Upper lobe of right lung (tissue), 1 donor: Measurements from ENCODE around the gene KLHL40. TPM values are rescaled to one million over a fixed set of nuclear protein-coding genes. Genes with fewer than 3 reads are reported as not detected.

ENCODE experiments used
- ATAC-seq: fragments of 200-7000 bp; cut with Tn5 transposase; one replicate; pipeline ENCODE4 v1.9.1; 2020; ENCODE audit warnings: mild to moderate bottlenecking, moderate library complexity
- DNase-seq: peaks from one replicate; pipeline ENCODE4 v3.0.0-alpha.2; 2020
- H3K27ac ChIP-seq: fragments of 200-600 bp; one replicate; pipeline ENCODE4 v1.8.0; 2022
- H3K27me3 ChIP-seq: fragments of 200-600 bp; one replicate; pipeline ENCODE4 v1.8.0; 2022; ENCODE audit warnings: mild to moderate bottlenecking
- H3K36me3 ChIP-seq: fragments of 200-600 bp; one replicate; pipeline ENCODE4 v1.8.0; 2022
- H3K4me1 ChIP-seq: fragments of 200-600 bp; one replicate; pipeline ENCODE4 v1.8.0; 2022
- H3K4me3 ChIP-seq: fragments of 200-600 bp; one replicate; pipeline ENCODE4 v1.8.0; 2022; ENCODE audit warnings: mild to moderate bottlenecking
- H3K9me3 ChIP-seq: fragments of 200-600 bp; one replicate; pipeline ENCODE4 v1.8.0; 2022
- intact Hi-C: fragments of 100-400 bp; cut with DNase I; formaldehyde crosslinking; loops from one replicate; pipeline ENCODE4 v1.11.0; 2022
- total RNA-seq: library from RNA; stranded (reverse); fragmentation: NEBNext Ultra II Directional; extraction: Animal tissue kit (Norgen Biotek cat#: 25700); gene quantifications from one replicate; pipeline ENCODE4 v1.2.1, GENCODE V29; 2021
- TF ChIP-seq, protein P1 (sequence below): fragments of 200-600 bp; IDR thresholded peaks from one replicate; pipeline ENCODE4 v1.8.0; 2022; ENCODE audit warnings: antibody characterized with exemption
- donor health status: DM: no; HTN: yes; CAD: no; lungs with severe emphysema.

The KLHL40 gene
- total RNA-seq, 1 donor from 2014 or later, result not detected

DNA sequence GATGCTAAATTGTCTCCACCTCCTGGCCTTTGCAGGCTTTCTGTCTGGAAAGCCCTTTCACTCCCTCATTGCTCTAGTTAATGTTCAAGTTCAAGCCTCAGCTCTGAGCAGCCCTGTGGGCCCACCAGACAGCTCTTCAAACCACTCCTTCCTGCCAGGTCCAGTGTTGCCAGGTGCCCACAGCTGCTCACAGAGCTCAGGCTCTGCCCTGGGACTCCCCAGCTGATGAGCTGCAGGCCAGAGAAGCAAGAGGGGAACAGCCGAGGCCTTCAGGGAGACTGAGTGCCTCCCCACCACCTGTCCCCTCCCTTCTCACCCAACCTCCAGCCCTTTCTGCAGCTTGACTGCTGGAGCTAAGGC is 33.1 kb upstream of the KLHL40 start:
- ATAC-seq (no peak), DNase-seq (no peak)
- peak overlapping the region; percentile 83 for H3K27ac ChIP-seq
- no peaks in the 10 kb centered on the region for H3K9me3 ChIP-seq
- H3K4me1 ChIP-seq, result peaks cover 41% of the 10 kb centered on the region
- peaks cover 6% of the 10 kb centered on the region for H3K36me3 ChIP-seq
- peak overlapping the region; percentile 87 for H3K4me3 ChIP-seq
- intact Hi-C loops, result no loop called here
- no peaks in the 10 kb centered on the region for H3K27me3 ChIP-seq
- TF ChIP-seq, protein P1, sequence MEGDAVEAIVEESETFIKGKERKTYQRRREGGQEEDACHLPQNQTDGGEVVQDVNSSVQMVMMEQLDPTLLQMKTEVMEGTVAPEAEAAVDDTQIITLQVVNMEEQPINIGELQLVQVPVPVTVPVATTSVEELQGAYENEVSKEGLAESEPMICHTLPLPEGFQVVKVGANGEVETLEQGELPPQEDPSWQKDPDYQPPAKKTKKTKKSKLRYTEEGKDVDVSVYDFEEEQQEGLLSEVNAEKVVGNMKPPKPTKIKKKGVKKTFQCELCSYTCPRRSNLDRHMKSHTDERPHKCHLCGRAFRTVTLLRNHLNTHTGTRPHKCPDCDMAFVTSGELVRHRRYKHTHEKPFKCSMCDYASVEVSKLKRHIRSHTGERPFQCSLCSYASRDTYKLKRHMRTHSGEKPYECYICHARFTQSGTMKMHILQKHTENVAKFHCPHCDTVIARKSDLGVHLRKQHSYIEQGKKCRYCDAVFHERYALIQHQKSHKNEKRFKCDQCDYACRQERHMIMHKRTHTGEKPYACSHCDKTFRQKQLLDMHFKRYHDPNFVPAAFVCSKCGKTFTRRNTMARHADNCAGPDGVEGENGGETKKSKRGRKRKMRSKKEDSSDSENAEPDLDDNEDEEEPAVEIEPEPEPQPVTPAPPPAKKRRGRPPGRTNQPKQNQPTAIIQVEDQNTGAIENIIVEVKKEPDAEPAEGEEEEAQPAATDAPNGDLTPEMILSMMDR, result no peak

DNA sequence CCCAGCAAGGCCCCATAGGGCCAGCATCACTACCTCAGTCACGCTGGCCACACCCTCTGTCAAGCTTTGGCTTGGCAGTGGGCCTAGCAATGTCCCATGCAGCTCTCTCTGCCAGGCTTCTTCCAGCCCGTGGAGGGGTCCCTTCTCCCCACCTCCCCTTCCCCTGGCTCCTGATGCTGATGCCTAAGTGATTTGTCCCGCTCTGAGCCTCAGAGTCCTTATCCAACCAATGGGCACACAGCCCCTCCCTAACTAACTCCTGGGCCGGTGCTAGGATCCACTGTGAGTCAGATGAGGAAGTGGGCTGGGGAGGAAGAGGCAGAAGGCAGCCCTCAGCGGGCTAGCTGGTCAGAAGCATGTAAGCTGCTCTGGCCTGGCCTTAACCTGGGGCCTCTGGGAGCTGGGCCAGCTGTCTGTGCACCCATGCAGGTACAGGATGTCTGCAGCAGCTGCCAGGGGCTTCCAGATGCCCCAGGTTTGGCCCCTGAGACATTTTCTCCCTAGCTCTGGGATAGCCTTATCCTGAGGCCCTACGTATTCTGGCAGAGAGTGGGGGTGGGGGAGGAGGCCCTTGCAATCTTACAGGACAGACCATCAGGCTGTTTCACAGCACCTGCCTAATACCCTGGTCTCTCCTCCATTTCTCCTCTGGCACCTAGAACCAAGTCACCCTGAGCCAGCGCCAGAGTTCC is 32.6 kb upstream of the KLHL40 start:
- TF ChIP-seq, protein P1, result no peak
- Histone ChIP-seq H3K4me3 (peak overlapping the region; percentile 87), H3K27ac (peak overlapping the region; percentile 83), H3K36me3 (peaks cover under 1% of the 10 kb centered on the region), H3K4me1 (peaks cover 41% of the 10 kb centered on the region), H3K27me3 (no peaks in the 10 kb centered on the region), H3K9me3 (no peaks in the 10 kb centered on the region)
- intact Hi-C loops, result no loop called here
- ATAC-seq, result peak; percentile 68
- DNase-seq, result peak; percentile 74

DNA sequence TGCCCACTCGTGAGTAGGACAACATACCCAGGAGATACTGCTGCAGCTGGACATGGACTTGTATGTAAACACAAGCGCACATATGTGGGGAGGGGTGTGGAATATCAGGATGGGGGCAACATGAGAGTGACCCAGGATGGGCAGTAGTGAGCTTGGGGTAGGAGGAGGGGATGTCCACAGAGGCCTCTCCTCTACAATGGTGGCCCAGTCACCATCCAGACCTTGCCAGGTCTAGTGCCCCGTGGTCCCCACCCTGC is 32.1 kb upstream of the KLHL40 start:
- Histone ChIP-seq H3K36me3 (no peaks in the 10 kb centered on the region), H3K4me1 (peaks cover 41% of the 10 kb centered on the region), H3K27ac (peak overlapping the region; percentile 83), H3K27me3 (no peaks in the 10 kb centered on the region), H3K9me3 (no peaks in the 10 kb centered on the region), H3K4me3 (peak overlapping the region; percentile 87)
- TF ChIP-seq, protein P1, result no peak
- DNase-seq (no peak), ATAC-seq (peak; percentile 0)
- intact Hi-C loops, result no loop called here

DNA sequence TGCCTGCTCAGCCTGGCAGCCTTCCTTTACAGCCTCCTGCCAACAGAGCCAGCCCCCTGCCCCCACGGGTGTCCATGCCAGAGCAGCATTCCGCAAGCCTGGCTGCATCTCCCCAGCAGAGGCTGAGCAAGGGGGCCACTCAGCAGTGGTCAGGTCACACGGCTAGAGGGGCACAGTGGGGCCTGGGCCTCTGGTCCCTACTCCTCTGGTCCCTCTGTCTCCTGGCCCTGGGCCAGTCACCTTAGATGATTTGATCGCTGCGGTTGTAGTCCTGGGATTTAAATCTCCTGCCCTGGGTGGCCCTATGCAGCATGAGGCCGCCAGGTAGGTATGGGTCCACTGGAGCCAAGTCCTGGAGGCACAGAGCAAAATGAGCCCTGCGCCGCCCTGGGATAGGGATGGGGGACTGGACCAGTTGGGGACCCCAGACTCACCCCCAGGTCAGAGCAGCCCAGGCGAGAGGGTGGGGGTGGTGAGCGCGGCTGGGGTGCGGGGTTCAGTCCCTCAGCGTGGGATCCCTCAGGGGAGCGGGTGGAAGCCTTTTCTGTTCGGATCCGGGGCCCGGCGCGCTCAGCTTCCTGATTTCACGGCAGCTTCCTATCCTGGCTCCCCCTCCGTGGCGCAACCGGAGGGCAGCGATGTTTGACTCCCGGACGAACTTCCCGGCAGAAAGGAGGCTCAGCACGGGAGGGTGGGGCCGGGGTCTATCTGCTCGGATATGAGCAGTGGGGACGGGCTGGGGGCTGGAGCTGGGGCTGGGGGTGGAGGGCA is 31.6 kb upstream of the KLHL40 start, which contains the start of gene ZBTB47:
Gene ZBTB47 (plus strand): TSS at position 138 of the 771 bp plus-strand sequence. CDS start 4,659 bp downstream, outside the sequence.
- Histone ChIP-seq H3K9me3 (no peaks in the 10 kb centered on the region), H3K27ac (peak within 1 kb of the TSS; percentile 88), H3K27me3 (no peaks in the 10 kb centered on the region), H3K4me1 (peaks cover 41% of the 10 kb centered on the region), H3K36me3 (no peaks in the 10 kb centered on the region), H3K4me3 (peak within 1 kb of the TSS; percentile 87)
- DNase-seq (peak; percentile 88), ATAC-seq (peak; percentile 50)
- intact Hi-C loops, result no loop called here
- TF ChIP-seq, protein P1, result no peak

DNA sequence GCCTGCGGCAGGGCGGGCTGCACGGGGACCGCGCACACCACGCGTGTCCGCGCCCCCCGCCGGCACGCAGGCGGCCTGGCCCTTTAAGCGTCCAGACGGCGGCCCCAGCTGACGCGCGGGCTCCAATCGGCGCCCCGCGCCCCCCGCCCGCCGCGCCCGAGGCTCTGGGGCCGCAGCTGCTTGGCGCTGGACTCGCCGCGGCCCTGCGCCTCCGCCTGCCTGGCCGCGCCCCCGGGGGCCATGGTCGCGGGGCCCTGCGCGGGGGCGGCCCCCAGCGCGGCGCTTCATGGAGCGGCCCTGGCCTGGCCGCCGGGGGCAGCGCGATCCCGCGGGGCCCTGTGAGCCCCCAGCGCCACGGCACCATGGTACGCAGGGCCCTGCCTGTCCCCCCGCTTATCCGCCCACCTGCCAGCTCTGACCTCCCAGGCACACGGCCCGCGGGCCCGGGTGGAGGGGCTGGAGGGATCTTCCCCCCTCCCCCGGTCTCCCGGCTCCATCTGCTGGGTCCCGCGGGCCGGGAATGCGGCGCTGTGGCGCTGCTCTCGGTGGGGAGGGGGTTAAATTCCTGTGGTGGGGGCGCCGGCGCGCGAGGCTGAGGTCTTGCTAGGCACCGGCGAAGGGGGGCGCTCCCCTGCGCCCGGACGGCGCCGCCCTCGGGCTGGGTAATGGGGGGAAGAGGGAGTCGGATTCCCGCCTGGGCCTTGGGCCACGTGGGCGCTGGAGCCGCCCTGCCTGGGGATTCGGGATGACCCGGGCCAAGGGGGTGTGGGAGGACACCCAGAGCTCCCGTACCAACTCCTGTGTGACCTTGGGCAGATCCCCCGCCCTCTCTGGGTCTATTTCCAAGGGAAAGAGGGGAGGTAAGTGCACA is 30.8 kb upstream of the KLHL40 start:
- H3K9me3 ChIP-seq, result no peaks in the 10 kb centered on the region
- intact Hi-C loops, result no loop called here
- DNase-seq (peak; percentile 82), ATAC-seq (peak; percentile 72)
- H3K36me3 ChIP-seq, result peaks cover 3% of the 10 kb centered on the region
- H3K4me3 ChIP-seq, result peak overlapping the region; percentile 87
- peak overlapping the region; percentile 88 for H3K27ac ChIP-seq
- H3K4me1 ChIP-seq, result peaks cover 41% of the 10 kb centered on the region
- no peaks in the 10 kb centered on the region for H3K27me3 ChIP-seq
- TF ChIP-seq, protein P1, result no peak
